NCI-H69 (cell line): Measurements from ENCODE around the gene SNX11.

ENCODE experiments used
- DNase-seq: peaks from one replicate; lab custom pipeline; 2025; lab: John Stamatoyannopoulos, UW

SNX11 gene

GRCh38 chr17:48132385-48132784 is 24.8 kb downstream of the SNX11 start:
- DNase-seq: peak; percentile 20

GRCh38 chr17:48134912-48135480 is 27.4 kb downstream of the SNX11 start:
- peak; percentile 45 for DNase-seq

- no peak for DNase-seq
Measured at GRCh38 chr17:48137656-48138055, 30.1 kb downstream of the SNX11 start.

GRCh38 chr17:48139944-48140343 is 32.4 kb downstream of the SNX11 start:
- DNase-seq: no peak

- DNase-seq: peak; percentile 89
Measured at GRCh38 chr17:48143629-48144028, 36.1 kb downstream of the SNX11 start.

- no peak for DNase-seq
Measured at GRCh38 chr17:48144231-48144630, 36.7 kb downstream of the SNX11 start.

- peak; percentile 35 for DNase-seq
Measured at GRCh38 chr17:48144976-48145798, 37.6 kb downstream of the SNX11 start.

GRCh38 chr17:48148029-48148770 is 40.6 kb downstream of the SNX11 start:
- DNase-seq: peak; percentile 74

GRCh38 chr17:48148854-48149786 is 41.6 kb downstream of the SNX11 start:
- DNase-seq: peak; percentile 98

GRCh38 chr17:48149787-48150463 is 42.4 kb downstream of the SNX11 start:
- peak; percentile 39 for DNase-seq

- DNase-seq: peak; percentile 26
Measured at GRCh38 chr17:48150597-48151001, 43.0 kb downstream of the SNX11 start.

GRCh38 chr17:48151220-48151619 is 43.7 kb downstream of the SNX11 start:
- DNase-seq: no peak

GRCh38 chr17:48152289-48152688 is 44.7 kb downstream of the SNX11 start:
- no peak for DNase-seq

GRCh38 chr17:48153691-48154358 is 46.3 kb downstream of the SNX11 start:
- peak; percentile 89 for DNase-seq

- peak; percentile 27 for DNase-seq
Measured at GRCh38 chr17:48155889-48156611, 48.5 kb downstream of the SNX11 start.

GRCh38 chr17:48159232-48159631 is 51.7 kb downstream of the SNX11 start:
- DNase-seq: peak; percentile 46

GRCh38 chr17:48160177-48161081 is 52.9 kb downstream of the SNX11 start:
- peak; percentile 99 for DNase-seq

GRCh38 chr17:48161127-48161905 is 53.8 kb downstream of the SNX11 start:
- peak; percentile 19 for DNase-seq
